GM21515 (cell line): ENCODE results near the gene FAM181B.

Experiments used
- ATAC-seq: cut with Tn5 transposase; IDR thresholded peaks from one replicate; pipeline ENCODE4 v1.9.1; 2021; ENCODE audit not compliant: unreplicated experiment

Gene FAM181B

GRCh38 chr11:82733444-82734119, at the start of gene FAM181B:
FAM181B (minus strand) TSS chr11:82733864; CDS start chr11:82733729, 135 bp downstream.
- ATAC-seq = no peak

DNA sequence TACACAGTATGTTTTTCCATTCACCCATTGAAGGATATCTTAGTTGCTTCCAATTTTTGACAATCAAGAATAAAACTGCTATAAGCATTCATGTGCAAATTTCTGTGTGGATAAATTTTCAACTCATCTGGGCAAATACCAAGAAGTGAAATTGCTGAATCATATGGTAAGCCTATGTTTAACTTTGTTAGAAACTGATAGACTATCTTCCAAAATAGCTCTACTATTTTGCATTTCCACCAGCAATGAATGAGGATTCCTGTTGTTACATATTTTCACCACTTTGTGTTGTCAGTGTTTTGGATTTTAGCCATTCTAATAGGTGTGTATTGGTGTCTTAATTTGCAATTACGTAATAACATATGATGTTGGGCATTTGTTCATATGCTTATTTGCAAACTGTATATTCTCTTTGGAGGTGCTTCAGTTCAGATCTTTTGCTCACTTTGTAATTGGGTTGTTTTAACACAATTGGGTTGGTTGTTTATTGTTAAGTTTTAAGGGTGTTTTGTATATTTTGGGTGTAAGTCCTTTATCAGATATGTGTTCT, 49.2 kb upstream of the FAM181B start:
- no peak for ATAC-seq

- no peak for ATAC-seq
Measured at GRCh38 chr11:82778776-82779175, 45.1 kb upstream of the FAM181B start.

DNA sequence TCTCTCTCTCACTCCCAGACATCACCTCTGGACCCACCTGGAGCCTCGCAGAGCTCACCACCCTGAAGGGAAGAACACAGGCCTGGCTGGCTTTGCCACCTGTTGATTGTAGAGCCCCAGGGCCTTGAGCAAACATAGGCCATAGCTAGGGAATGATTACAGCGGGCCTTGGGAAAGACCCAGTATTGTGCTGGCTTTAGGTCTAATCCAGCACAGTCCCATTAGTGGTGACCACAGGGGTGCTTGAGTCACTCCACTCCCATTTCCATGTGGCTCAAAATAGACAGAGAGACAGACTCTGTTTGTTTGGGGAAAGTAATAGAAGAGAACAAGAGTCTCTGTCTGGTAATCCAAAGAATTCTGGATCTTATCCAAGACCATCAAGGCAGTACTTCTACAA, 42.7 kb upstream of the FAM181B start:
- ATAC-seq = no peak

GRCh38 chr11:82775736-82776346, 42.2 kb upstream of the FAM181B start:
- ATAC-seq = peak; percentile 99

GRCh38 chr11:82775218-82775617, 41.6 kb upstream of the FAM181B start:
- no peak for ATAC-seq

- no peak for ATAC-seq
Measured at GRCh38 chr11:82771781-82772180, 38.1 kb upstream of the FAM181B start.

DNA sequence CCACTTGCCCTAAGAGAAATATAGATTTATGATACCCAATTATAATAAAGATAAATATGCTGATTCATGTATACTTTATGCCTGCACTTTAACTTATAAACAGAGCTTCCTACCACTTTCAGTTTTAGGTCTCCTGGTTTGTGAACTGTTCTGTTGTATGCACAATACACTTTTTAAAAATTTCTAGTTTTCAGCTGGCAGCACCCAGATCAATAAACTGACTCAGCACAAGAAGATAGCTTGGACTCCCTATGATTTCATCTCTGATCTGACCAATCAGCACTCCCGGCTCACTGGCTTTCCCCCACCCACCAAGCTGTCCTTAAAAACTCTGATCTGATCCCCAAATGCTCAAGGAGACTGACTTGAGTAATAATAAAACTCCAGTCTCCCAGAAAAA, 33.5 kb upstream of the FAM181B start:
- no peak for ATAC-seq

DNA sequence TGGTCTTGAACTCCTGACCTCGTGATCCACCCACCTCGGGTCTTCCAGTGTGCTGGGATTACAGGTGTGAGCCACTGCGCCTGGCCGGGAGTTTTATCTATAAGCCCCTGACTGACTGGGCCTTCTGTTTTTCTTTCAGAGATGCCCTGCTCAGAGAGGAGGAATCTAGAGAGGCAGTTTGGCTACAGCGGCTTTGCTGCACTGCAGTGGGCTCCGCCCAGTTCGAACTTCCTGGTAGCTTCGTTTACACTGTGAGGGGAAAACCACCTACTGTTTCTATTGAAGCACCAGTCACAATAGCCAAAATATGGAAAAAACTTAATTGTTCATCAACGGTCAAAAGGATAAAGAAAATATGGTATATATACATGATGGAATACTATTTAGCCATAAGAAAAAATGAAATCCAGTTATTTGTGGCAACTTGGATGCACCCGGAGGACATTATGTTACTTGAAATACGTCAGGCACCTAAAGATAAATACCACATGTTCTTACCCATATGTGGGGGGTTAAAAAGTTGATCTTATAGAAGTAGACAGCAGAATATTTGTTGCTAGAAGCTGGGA, 31.9 kb upstream of the FAM181B start:
- ATAC-seq = no peak

GRCh38 chr11:82763167-82763566, 29.5 kb upstream of the FAM181B start:
- no peak for ATAC-seq

DNA sequence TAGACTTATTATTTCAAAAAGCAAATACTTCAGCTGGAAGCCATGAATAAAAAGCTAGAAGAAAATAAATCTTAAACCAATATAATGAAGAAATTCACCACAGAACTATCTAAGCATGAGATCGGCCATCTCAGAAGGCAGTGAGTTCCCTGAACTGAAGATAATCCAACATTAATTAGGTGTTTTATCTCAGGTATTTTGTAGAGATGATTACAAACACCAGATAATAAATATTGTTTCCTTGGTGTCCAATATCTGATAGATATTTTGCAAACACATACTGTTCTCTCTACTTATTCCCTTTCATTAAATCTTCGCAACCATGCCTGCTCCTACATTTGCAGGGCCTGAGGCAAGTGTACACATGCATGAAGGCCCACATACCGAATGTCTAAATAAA, 26.0 kb upstream of the FAM181B start:
- no peak for ATAC-seq

DNA sequence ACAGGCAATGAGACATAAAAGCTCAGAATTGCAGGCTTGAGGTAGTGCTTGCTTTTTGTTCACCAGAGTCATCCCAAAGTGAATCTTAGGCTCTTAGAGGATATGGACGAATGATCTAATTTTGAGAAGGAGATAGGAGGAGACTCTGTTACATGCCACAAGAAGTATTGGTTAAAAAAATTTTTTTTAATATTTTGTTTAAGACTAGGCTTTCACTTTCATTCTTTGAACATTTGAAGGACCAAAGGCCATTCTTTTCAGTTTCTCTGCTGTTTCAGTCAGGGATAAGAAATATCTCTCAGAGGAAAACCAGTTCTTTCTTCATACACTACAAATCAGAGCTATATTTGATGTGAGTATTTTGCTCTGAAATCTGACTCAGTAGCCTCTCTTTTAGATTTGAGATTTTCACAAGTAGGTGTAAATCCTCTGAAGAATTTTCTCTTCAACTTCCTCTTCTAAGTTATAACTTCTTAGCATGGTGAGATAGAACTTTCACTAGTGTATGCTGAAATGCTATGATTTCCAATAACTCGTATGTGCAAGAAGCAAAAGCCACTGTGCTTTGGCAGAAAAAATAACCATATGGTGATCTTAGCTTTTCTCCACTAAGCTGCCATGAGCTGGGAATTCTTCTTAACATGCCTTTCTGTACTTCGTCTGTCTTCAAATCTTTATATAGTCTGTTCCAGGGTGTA, 24.1 kb upstream of the FAM181B start:
- no peak for ATAC-seq

- no peak for ATAC-seq
Measured at GRCh38 chr11:82756765-82757639, 23.3 kb upstream of the FAM181B start.

- ATAC-seq = no peak
Measured at GRCh38 chr11:82754410-82754809, 20.7 kb upstream of the FAM181B start.

- ATAC-seq = no peak
Measured at GRCh38 chr11:82753921-82754320, 20.3 kb upstream of the FAM181B start.

GRCh38 chr11:82752801-82753200, 19.1 kb upstream of the FAM181B start:
- ATAC-seq = no peak

- ATAC-seq = no peak
Measured at GRCh38 chr11:82750643-82751139, 17.0 kb upstream of the FAM181B start.

DNA sequence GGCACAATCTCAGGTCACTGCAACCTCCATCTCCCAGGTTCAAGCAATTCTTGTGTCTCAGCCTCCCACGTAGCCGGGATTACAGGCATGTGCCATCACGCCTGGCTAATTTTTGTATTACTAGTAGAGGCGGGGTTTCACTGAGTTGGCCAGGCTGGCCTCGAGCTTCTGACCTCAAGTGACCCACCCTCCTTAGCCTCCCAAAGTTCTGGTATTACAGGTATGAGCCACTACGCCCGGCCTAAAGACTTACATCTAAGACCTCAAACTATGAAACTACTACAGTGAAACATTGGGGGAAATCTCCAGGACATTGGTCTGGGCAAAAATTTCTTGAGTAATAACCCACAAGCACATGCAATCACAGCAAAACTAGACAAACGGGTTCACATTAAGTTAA, 13.8 kb upstream of the FAM181B start:
- ATAC-seq = no peak

DNA sequence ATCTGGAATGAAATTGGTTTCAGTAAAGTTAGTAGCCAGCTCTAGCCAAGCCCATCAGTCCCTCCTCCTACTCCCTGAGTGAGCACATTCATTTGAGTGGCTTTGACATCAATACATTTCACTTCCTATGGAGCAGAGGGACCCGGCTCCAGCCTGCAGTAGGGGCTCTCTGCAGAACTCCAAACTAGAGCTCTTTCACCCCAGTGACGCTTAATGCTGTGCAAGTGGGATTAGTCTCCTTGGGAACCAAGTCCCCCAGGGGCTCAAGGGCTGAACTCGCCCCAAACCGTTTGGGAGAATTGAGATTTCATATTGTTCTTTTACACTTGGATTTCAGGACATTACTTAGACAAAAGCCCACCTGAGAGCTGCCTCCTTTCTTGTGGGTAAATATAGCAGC, 4.4 kb upstream of the FAM181B start:
- no peak for ATAC-seq

- no peak for ATAC-seq
Measured at GRCh38 chr11:82734120-82734479, 436 bp upstream of the FAM181B start.
